Measurements from ENCODE around the gene ZNF750. TPM values are rescaled to one million over a fixed set of nuclear protein-coding genes. Genes with fewer than 3 reads are reported as not detected.

Gene ZNF750
- total and polyA plus RNA-seq, 2 donors (not counting 3 experiments of a cell fraction or from before 2014, with no cell fraction given) = 0.15 to 0.80 TPM

GRCh38 chr17:82869536-82869935 lies 29.7 kb upstream of the ZNF750 start:
- no peak overlapping the region for H3K27ac ChIP-seq (ENCODE audit: insufficient read depth, low read depth, low read length)
- no TSS peak for BruUV-seq (replicated peaks)
- peaks cover 3 to 13% of the 10 kb centered on the region in 2 experiments for H3K36me3 ChIP-seq (ENCODE audit: control insufficient read depth in 2 of 2, extremely low read depth in 1 of 2, insufficient read depth in 2 of 2, low read length in 2 of 2)
- H3K9ac ChIP-seq (replicated peaks; ENCODE audit: extremely low read depth, insufficient read depth, low read length) = no peak overlapping the region
- H3K9me1 ChIP-seq (replicated peaks; ENCODE audit: control insufficient read depth, extremely low read depth, insufficient read depth, low read length) = no peaks in the 10 kb centered on the region
- intact Hi-C loops (cut with micrococcal nuclease) = no loop called here
- ChIA-PET POLR2A (interaction anchor here (0.6 kb wide), 1 partner anchor 26 kb away, joined by 3 read pairs; no protein-coding TSS in a partner anchor), CTCF (interaction anchor here (1.0 to 1.5 kb wide), 2 partner anchors 10 to 88 kb away, joined by 3 to 4 read pairs; no protein-coding TSS in a partner anchor)
- no peak for FAIRE-seq
- H3K79me2 ChIP-seq (ENCODE audit: control insufficient read depth, insufficient read depth, low read length) = peaks cover 32% of the 10 kb centered on the region
- H3K4me2 ChIP-seq (ENCODE audit: insufficient read depth, low read length) = no peak overlapping the region
- H4K20me1 ChIP-seq (replicated peaks; ENCODE audit: control insufficient read depth, extremely low read depth, insufficient read depth, low read length) = no peaks in the 10 kb centered on the region
- no peaks in the 10 kb centered on the region for H3K27me3 ChIP-seq (ENCODE audit: control insufficient read depth in 2 of 2, insufficient read depth in 2 of 2, low read length in 2 of 2)
- H3K4me1 ChIP-seq (ENCODE audit: control insufficient read depth, extremely low read depth, insufficient read depth, low read length) = peaks cover 19% of the 10 kb centered on the region
- no peak overlapping the region for H2AFZ ChIP-seq (ENCODE audit: low read depth, low read length)
- dilution Hi-C loops (cut with MboI; ENCODE audit: extremely low pct_ligation_motif_present, low sequenced_read_pairs) = no loop called here
- no peak overlapping the region for H3K4me3 ChIP-seq (replicated peaks in 1 of 3; ENCODE audit: insufficient read depth in 1 of 3, low read depth in 1 of 3, low read length in 3 of 3)
- H3K9me3 ChIP-seq (replicated peaks; ENCODE audit: control insufficient read depth, insufficient read depth, low read length) = no peaks in the 10 kb centered on the region
- no peak for DNase-seq (ENCODE audit: low read depth, low spot score)
- no peak for TF ChIP-seq GATA2 (IDR thresholded peaks at IDR 0.05; ENCODE audit: insufficient read depth, insufficient read length, low read depth, low read length)
- TF ChIP-seq CTCF (IDR thresholded peaks at IDR 0.05; ENCODE audit: extremely low read depth in 1 of 2, insufficient read depth in 1 of 2, low read depth in 1 of 2, low read length in 2 of 2) = no peak
- TF ChIP-seq FOS (IDR thresholded peaks at IDR 0.05; ENCODE audit: borderline replicate concordance, insufficient read depth, low read length) = no peak
- TF ChIP-seq EZH2 (IDR thresholded peaks at IDR 0.05; ENCODE audit: borderline replicate concordance, low read depth, low read length, severe bottlenecking) = no peak
- TF ChIP-seq MYC (IDR thresholded peaks at IDR 0.05; ENCODE audit: low read depth, low read length) = no peak

GRCh38 chr17:82868715-82869131 lies 28.9 kb upstream of the ZNF750 start:
- no peak overlapping the region for H3K4me2 ChIP-seq (ENCODE audit: insufficient read depth, low read length)
- H3K79me2 ChIP-seq (ENCODE audit: control insufficient read depth, insufficient read depth, low read length) = peaks cover 38% of the 10 kb centered on the region
- no peaks in the 10 kb centered on the region for H3K9me3 ChIP-seq (replicated peaks; ENCODE audit: control insufficient read depth, insufficient read depth, low read length)
- no peaks in the 10 kb centered on the region for H3K9me1 ChIP-seq (replicated peaks; ENCODE audit: control insufficient read depth, extremely low read depth, insufficient read depth, low read length)
- no TSS peak for BruUV-seq (replicated peaks)
- CTCF ChIA-PET = interaction anchor here (1.0 to 1.5 kb wide), 2 partner anchors 9 to 87 kb away, joined by 3 to 4 read pairs; no protein-coding TSS in a partner anchor
- peaks cover 3 to 13% of the 10 kb centered on the region in 2 experiments for H3K36me3 ChIP-seq (ENCODE audit: control insufficient read depth in 2 of 2, extremely low read depth in 1 of 2, insufficient read depth in 2 of 2, low read length in 2 of 2)
- no peak overlapping the region for H2AFZ ChIP-seq (ENCODE audit: low read depth, low read length)
- dilution Hi-C loops (cut with MboI; ENCODE audit: extremely low pct_ligation_motif_present, low sequenced_read_pairs) = no loop called here
- no peaks in the 10 kb centered on the region for H4K20me1 ChIP-seq (replicated peaks; ENCODE audit: control insufficient read depth, extremely low read depth, insufficient read depth, low read length)
- peaks cover 26% of the 10 kb centered on the region for H3K4me1 ChIP-seq (ENCODE audit: control insufficient read depth, extremely low read depth, insufficient read depth, low read length)
- no peaks in the 10 kb centered on the region for H3K27me3 ChIP-seq (ENCODE audit: control insufficient read depth in 2 of 2, insufficient read depth in 2 of 2, low read length in 2 of 2)
- DNase-seq (ENCODE audit: low read depth, low spot score) = no peak
- POLR2A ChIA-PET = interaction anchor here (0.6 kb wide), 1 partner anchor 25 kb away, joined by 3 read pairs; no protein-coding TSS in a partner anchor
- H3K27ac ChIP-seq (ENCODE audit: insufficient read depth, low read depth, low read length) = no peak overlapping the region
- no peak for TF ChIP-seq MAX (IDR thresholded peaks at IDR 0.05; ENCODE audit: insufficient read depth, insufficient read length)
- TF ChIP-seq EZH2 (IDR thresholded peaks at IDR 0.05; ENCODE audit: borderline replicate concordance, low read depth, low read length, severe bottlenecking) = no peak
- TF ChIP-seq CTCF (IDR thresholded peaks at IDR 0.05; ENCODE audit: extremely low read depth in 1 of 2, insufficient read depth in 1 of 2, low read depth in 1 of 2, low read length in 2 of 2) = no peak
- TF ChIP-seq JUN (IDR thresholded peaks at IDR 0.05; ENCODE audit: borderline replicate concordance, insufficient read depth, insufficient read length, low read depth) = no peak
- TF ChIP-seq POLR2AphosphoS5 (IDR thresholded peaks at IDR 0.05; ENCODE audit: insufficient read depth, low read depth, low read length) = no peak
- no peak for TF ChIP-seq GATA2 (IDR thresholded peaks at IDR 0.05; ENCODE audit: insufficient read depth, insufficient read length, low read depth, low read length)
- H3K4me3 ChIP-seq (replicated peaks in 1 of 3; ENCODE audit: insufficient read depth in 1 of 3, low read depth in 1 of 3, low read length in 3 of 3) = no peak overlapping the region
- no peak overlapping the region for H3K9ac ChIP-seq (replicated peaks; ENCODE audit: extremely low read depth, insufficient read depth, low read length)
- intact Hi-C loops (cut with micrococcal nuclease) = no loop called here
- FAIRE-seq = no peak
